Breast epithelium (tissue), 4 donors: ENCODE results near the gene HPD. TPM values are rescaled to one million over a fixed set of nuclear protein-coding genes. Genes with fewer than 3 reads are reported as not detected.

Experiments
- DNase-seq, 2 donors: peaks; one replicate each; pipeline ENCODE4 v3.0.0-alpha.2; 2019; ENCODE audit warnings: low spot score in 2 of 2
- H3K27ac ChIP-seq, 2 donors: fragments of 200-600 bp; sonication (generic) in 1 of 2; one replicate each; pipeline ENCODE4 v1.5.1; 2016 to 2019; ENCODE audit warnings: mild to moderate bottlenecking in 1 of 2
- H3K27me3 ChIP-seq, 2 donors: fragments of 200-600 bp; sonication (generic) in 1 of 2; one replicate each; pipeline versions ENCODE4 v1.5.1 to v1.6.0; 2017 to 2019; ENCODE audit warnings: control low read depth in 1 of 2, mild to moderate bottlenecking in 1 of 2
- H3K36me3 ChIP-seq: fragments of 200-600 bp; one replicate; pipeline ENCODE4 v1.5.1; 2019
- H3K4me1 ChIP-seq, 2 donors: fragments of 200-600 bp; sonication (generic); one replicate each; pipeline ENCODE4 v1.5.1; 2016 to 2019; ENCODE audit warnings: control low read depth in 1 of 2
- H3K4me3 ChIP-seq, 3 donors: fragments of 200-600 bp; sonication (generic); 1 replicate in 2 of 3; 2 replicates in 1 of 3; pipeline ENCODE4 v1.5.1; 2016 to 2019; ENCODE audit warnings: mild to moderate bottlenecking in 3 of 3, moderate library complexity in 2 of 3
- H3K9me3 ChIP-seq, 2 donors: fragments of 200-600 bp; sonication (generic) in 1 of 2; one replicate each; pipeline ENCODE4 v1.5.1; 2016 to 2019; ENCODE audit warnings: control low read depth in 1 of 2
- CTCF ChIP-seq, 3 donors: fragments of 450-650 bp; IDR thresholded peaks; one replicate each; pipeline ENCODE4 v1.5.1; 2016 to 2017; ENCODE audit warnings: antibody characterized with exemption in 3 of 3, mild to moderate bottlenecking in 3 of 3, moderate library complexity in 3 of 3
- POLR2A ChIP-seq: fragments of 450-650 bp; IDR thresholded peaks from one replicate; pipeline ENCODE4 v1.6.1; 2016; ENCODE audit warnings: antibody characterized with exemption, mild to moderate bottlenecking, moderate library complexity
- POLR2AphosphoS5 ChIP-seq, 3 donors: sonication (generic); formaldehyde crosslinking; IDR thresholded peaks; one replicate each; pipeline ENCODE4 v1.6.1; 2017; ENCODE audit warnings: antibody characterized with exemption in 3 of 3
- intact Hi-C: fragments of 100-400 bp; cut with DNase I; formaldehyde crosslinking; loops from one replicate; pipeline ENCODE4 v1.15.1; 2023; ENCODE audit warnings: low total_unique reads
- total RNA-seq, 3 donors: library from RNA; depleted of rRNA; stranded (reverse); fragments of >200 nt; gene quantifications; one replicate each; pipeline ENCODE4 v1.1.0, GENCODE V29; 2016

The HPD gene
- total RNA-seq, 3 donors from 2014 or later = 0.64 to 1.6 TPM; not detected in 1

- no peak for DNase-seq
- Histone ChIP-seq H3K27me3 (no peaks in the 10 kb centered on the region), H3K27ac (no peak overlapping the region), H3K4me3 (no peak overlapping the region), H3K9me3 (no peaks in the 10 kb centered on the region), H3K36me3 (peaks cover 22% of the 10 kb centered on the region), H3K4me1 (no peaks in the 10 kb centered on the region)
- intact Hi-C loops = no loop called here
- no peak for TF ChIP-seq CTCF (IDR thresholded peaks at IDR 0.05)
- TF ChIP-seq POLR2A = no peak
- TF ChIP-seq POLR2AphosphoS5 (IDR thresholded peaks at IDR 0.05) = no peak
Observed at GRCh38 chr12:121830588-121831265, 27.9 kb downstream of the HPD start.

GRCh38 chr12:121830134-121830533 is 28.5 kb downstream of the HPD start:
- DNase-seq = no peak
- Histone ChIP-seq H3K36me3 (peaks cover 22% of the 10 kb centered on the region), H3K27ac (no peak overlapping the region), H3K4me1 (no peaks in the 10 kb centered on the region), H3K9me3 (no peaks in the 10 kb centered on the region), H3K27me3 (no peaks in the 10 kb centered on the region), H3K4me3 (no peak overlapping the region)
- TF ChIP-seq POLR2AphosphoS5 (IDR thresholded peaks at IDR 0.05) = no peak
- TF ChIP-seq CTCF (IDR thresholded peaks at IDR 0.05) = no peak
- no peak for TF ChIP-seq POLR2A
- intact Hi-C loops = no loop called here

DNA sequence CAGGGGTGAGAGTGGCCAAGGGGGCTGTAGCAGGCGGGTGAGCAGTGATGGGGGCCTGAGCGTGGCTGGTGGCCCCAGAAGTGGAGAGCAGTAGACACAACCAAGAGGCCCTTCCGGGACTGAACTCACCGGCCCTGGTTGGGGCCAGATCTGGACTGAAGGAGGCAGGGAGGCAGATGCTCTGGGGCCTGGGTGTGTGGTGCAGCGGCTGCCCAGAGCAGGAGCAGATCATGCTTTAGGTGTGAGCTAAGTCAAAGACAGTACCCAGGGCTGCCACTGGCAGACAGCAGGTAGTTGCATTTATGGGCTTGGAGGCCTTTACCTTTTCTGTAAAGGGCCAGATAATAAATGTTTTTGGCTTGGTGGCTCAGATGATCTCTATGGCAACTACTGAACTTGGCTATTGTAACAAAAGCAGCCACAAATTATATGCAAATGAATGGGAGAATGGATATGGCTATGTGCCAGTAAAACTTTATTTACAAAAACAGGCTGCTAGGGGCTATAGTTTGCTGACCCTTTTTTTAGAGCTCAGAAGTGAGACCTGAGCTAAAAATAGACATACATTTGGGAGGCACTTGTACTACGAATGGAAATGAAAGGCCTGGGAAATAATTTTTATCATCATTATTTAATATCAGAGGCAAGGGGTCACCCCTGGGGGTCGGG is 29.3 kb downstream of the HPD start:
- no peak overlapping the region for H3K4me3 ChIP-seq
- no peak overlapping the region for H3K27ac ChIP-seq
- intact Hi-C loops = loop anchor here (10.0 kb wide), 1 partner anchor 305 kb away; no protein-coding TSS in a partner anchor
- DNase-seq = no peak
- H3K4me1 ChIP-seq = no peaks in the 10 kb centered on the region
- peaks cover 22% of the 10 kb centered on the region for H3K36me3 ChIP-seq
- TF ChIP-seq POLR2A = no peak
- no peak for TF ChIP-seq POLR2AphosphoS5 (IDR thresholded peaks at IDR 0.05)
- TF ChIP-seq CTCF (IDR thresholded peaks at IDR 0.05) = no peak
- H3K9me3 ChIP-seq = no peaks in the 10 kb centered on the region
- H3K27me3 ChIP-seq = no peaks in the 10 kb centered on the region

GRCh38 chr12:121828826-121829225 is 29.8 kb downstream of the HPD start:
- no peak for DNase-seq
- no peaks in the 10 kb centered on the region for H3K9me3 ChIP-seq
- H3K36me3 ChIP-seq = peaks cover 22% of the 10 kb centered on the region
- H3K4me1 ChIP-seq = no peaks in the 10 kb centered on the region
- no peaks in the 10 kb centered on the region for H3K27me3 ChIP-seq
- no peak overlapping the region for H3K4me3 ChIP-seq
- TF ChIP-seq POLR2AphosphoS5 (IDR thresholded peaks at IDR 0.05) (no peak), POLR2A (no peak), CTCF (IDR thresholded peaks at IDR 0.05) (no peak)
- intact Hi-C loops = loop anchor here (10.0 kb wide), 1 partner anchor 306 kb away; no protein-coding TSS in a partner anchor
- no peak overlapping the region for H3K27ac ChIP-seq

GRCh38 chr12:121828306-121828705 is 30.4 kb downstream of the HPD start:
- H3K27me3 ChIP-seq = no peaks in the 10 kb centered on the region
- no peak for DNase-seq
- peaks cover 22% of the 10 kb centered on the region for H3K36me3 ChIP-seq
- intact Hi-C loops = loop anchor here (10.0 kb wide), 1 partner anchor 306 kb away; no protein-coding TSS in a partner anchor
- H3K4me1 ChIP-seq = no peaks in the 10 kb centered on the region
- TF ChIP-seq POLR2AphosphoS5 (IDR thresholded peaks at IDR 0.05) = no peak
- TF ChIP-seq POLR2A = no peak
- no peak for TF ChIP-seq CTCF (IDR thresholded peaks at IDR 0.05)
- H3K9me3 ChIP-seq = no peaks in the 10 kb centered on the region
- H3K4me3 ChIP-seq = no peak overlapping the region
- H3K27ac ChIP-seq = no peak overlapping the region
